SK-N-SH treated with all-trans-retinoic acid at 6 μM for 48 hours (cell line): ENCODE measurements around the gene CBLIF.

Experiments used
- ARNTL ChIP-seq: fragments of 450-650 bp; formaldehyde crosslinking; IDR thresholded peaks from 2 replicates; pipeline ENCODE4 v1.5.0; 2020; ENCODE audit warnings: low read depth, mild to moderate bottlenecking, moderate library complexity, borderline replicate concordance
- CREB5 ChIP-seq: fragments of 250-450 bp; sonication (Bioruptor Pico); IDR thresholded peaks from 2 replicates; pipeline ENCODE4 v1.5.1; 2020; ENCODE audit warnings: low read depth, mild to moderate bottlenecking, moderate library complexity
- CSDC2 ChIP-seq: fragments of 250-450 bp; sonication (Bioruptor Pico); IDR thresholded peaks from 2 replicates; pipeline ENCODE4 v1.5.0; 2020; ENCODE audit warnings: mild to moderate bottlenecking, moderate library complexity
- PATZ1 ChIP-seq: fragments of 250-450 bp; sonication (Bioruptor Pico); IDR thresholded peaks from 2 replicates; pipeline ENCODE4 v1.8.0; 2020; ENCODE audit warnings: mild to moderate bottlenecking, moderate library complexity, borderline replicate concordance
- TOX ChIP-seq: fragments of 250-450 bp; sonication (Bioruptor Pico); IDR thresholded peaks from 2 replicates; pipeline ENCODE4 v1.8.0; 2021; ENCODE audit warnings: mild to moderate bottlenecking, moderate library complexity, borderline replicate concordance
- ZC3H10 ChIP-seq: fragments of 250-450 bp; sonication (Bioruptor Pico); IDR thresholded peaks from 2 replicates; pipeline ENCODE4 v1.5.1; 2021; ENCODE audit warnings: mild to moderate bottlenecking, moderate library complexity
- ZFP30 ChIP-seq: fragments of 450-650 bp; formaldehyde crosslinking; IDR thresholded peaks from 2 replicates; pipeline ENCODE4 v1.5.0; 2022; ENCODE audit warnings: mild to moderate bottlenecking, moderate library complexity
- TF ChIP-seq, protein P1 (sequence below): fragments of 250-450 bp; sonication (Bioruptor Pico); IDR thresholded peaks from 2 replicates; pipeline ENCODE4 v1.5.1; 2021; ENCODE audit warnings: mild to moderate bottlenecking, moderate library complexity

DNA sequence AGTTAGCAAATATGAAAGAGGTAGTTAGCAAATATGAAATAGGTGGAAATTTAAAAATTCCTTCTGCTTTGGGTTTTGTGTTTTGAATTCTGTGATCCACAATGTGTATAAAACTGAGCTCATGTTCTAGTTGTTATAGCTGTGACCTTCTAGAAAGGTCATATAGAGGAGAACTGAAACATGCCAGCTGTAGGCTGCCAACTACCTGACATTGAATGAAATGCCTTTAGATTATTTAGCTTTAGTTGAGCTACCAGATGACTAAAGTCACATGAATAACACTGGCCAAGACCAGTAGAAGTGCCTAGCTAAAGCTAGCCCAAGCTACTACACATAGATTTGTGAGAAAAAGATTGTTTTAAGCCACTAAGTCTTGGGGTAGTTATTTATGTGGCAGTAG, 26.8 kb upstream of the CBLIF start:
- TF ChIP-seq CSDC2 (CRISPR knock-in tag) (no peak), PATZ1 (CRISPR knock-in tag) (no peak), ARNTL (no peak), ZFP30 (CRISPR knock-in tag) (no peak), ZC3H10 (CRISPR knock-in tag) (no peak), TOX (CRISPR knock-in tag) (no peak), CREB5 (CRISPR knock-in tag) (no peak)
- TF ChIP-seq, protein P1, sequence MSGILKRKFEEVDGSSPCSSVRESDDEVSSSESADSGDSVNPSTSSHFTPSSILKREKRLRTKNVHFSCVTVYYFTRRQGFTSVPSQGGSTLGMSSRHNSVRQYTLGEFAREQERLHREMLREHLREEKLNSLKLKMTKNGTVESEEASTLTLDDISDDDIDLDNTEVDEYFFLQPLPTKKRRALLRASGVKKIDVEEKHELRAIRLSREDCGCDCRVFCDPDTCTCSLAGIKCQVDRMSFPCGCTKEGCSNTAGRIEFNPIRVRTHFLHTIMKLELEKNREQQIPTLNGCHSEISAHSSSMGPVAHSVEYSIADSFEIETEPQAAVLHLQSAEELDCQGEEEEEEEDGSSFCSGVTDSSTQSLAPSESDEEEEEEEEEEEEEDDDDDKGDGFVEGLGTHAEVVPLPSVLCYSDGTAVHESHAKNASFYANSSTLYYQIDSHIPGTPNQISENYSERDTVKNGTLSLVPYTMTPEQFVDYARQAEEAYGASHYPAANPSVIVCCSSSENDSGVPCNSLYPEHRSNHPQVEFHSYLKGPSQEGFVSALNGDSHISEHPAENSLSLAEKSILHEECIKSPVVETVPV (CRISPR knock-in tag), result no peak
